Effector CD4-positive, alpha-beta T cell (primary cell): ENCODE data around the gene FASTK.
A peak's percentile ranks its signal among the peaks of the same experiment; 100 is the strongest.

ENCODE experiments used
- DNase-seq: peaks from one replicate; pipeline ENCODE4 v3.0.0-alpha.2; 2020

The FASTK gene

DNA sequence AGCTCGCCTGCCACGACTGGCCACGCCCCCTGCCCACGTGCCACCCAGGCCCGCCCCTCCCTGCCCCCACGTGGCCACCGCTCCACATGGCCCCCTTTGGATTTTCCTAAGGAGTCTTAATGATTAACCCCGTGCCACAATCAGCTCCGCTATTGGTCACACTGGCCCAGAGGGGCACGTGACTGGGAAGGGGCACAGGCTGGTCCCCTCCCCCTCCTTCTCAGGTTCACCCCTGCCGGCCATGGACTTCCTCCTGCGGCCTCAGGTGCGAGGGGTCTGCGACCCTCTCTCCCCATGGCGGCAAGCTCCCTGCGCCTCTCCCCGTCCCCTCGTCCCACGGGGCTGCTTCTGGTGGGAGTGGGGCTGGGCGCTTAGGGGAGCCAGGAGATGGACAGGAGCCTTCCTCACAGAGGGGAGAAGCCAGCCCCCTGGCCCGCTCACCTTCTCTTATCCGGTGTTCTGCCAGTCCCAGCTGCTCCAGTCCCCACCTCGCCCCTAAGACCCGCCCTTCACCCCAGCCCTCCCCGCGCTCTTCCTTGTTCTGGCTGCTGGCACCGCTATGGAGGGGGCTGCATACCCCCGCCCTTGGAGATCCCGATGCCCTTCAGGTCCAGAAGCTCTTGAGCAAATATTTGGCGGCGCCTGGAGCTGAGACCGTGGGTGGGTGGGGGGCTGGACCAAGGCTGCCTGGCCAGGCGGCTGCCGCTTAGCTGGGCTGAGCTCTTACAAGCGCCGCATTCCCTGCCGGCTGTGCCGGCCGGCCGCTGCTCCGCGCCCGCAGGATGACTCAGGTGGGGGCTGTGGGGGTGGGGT lies 18.0 kb downstream of the FASTK start:
- DNase-seq, result no peak

DNA sequence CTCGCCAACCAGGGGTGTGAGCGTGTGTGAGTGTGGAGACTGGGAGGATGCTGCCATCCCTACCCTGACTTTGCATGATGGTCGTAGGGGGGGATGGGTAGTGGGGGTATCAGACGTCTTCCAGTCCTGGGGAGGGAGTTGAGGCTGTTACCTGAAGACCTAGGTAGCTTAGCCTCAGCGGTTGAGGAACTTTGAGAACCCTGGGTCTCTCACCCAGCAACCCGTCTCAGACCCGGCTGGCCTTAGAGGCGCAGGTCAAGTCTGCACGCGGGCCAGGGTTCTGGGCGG lies 18.6 kb downstream of the FASTK start:
- DNase-seq, result no peak

- no peak for DNase-seq
Measured at GRCh38 chr7:151061213-151062110, 19.1 kb downstream of the FASTK start.

DNA sequence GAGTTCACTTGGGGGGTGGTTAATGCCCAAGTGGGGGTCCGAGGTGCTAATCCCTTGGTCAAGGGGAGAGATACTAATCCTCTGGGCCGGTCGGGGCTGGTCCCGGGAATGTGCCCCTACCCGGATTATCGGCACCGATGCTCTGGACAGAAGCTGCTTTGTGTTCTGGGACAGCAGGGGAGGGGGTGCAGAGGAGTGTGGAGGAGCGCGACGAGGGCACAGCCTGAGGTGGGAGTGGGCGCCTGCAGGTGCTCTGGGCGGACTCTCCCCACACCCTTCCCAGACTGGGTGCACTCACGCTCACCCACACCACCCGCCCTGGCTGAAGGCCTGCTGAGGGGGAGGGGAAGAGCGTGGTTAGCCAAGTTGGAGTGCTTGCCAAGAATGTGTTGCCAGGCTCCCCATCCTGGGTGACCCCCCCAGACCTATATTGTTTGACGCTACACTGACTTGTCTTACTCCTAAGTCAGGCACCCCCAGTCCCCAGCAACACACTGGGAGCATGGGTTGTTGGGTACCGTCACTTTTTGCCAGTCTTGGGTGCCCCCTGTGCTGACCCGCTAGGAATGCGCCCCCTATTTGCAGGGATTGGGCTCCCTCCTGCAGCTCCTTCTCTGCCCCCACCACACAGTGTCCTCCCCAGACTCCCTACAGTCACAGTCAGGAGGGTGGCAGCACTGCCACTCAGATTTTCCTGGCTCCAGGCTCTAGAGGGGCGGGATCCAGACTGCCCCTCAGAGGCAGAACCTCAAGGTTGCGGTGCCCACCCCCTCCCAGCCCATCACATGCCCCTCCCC lies 20.0 kb downstream of the FASTK start:
- DNase-seq, result no peak

DNA sequence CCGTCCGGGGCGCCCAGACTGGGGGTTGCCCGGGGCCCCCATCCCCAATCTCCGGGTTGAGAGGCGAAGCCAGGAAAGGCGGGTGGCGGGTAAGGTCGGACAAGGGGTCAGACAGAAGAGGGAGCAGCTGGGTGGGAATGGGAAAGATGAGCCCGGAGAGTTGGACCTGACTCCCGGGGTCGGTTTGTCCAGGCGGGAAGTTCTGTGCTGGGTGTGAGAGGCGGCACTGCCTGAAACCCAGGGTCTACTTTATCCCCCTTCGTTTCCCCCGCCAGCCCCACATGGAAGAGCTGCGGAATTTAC lies 20.5 kb downstream of the FASTK start:
- no peak for DNase-seq

GRCh38 chr7:151059367-151060112 lies 21.1 kb downstream of the FASTK start, which contains the start of gene SLC4A2:
SLC4A2 (plus strand) TSS chr7:151059589; CDS start chr7:151061988, 2,399 bp downstream.
- peak; percentile 48 for DNase-seq

DNA sequence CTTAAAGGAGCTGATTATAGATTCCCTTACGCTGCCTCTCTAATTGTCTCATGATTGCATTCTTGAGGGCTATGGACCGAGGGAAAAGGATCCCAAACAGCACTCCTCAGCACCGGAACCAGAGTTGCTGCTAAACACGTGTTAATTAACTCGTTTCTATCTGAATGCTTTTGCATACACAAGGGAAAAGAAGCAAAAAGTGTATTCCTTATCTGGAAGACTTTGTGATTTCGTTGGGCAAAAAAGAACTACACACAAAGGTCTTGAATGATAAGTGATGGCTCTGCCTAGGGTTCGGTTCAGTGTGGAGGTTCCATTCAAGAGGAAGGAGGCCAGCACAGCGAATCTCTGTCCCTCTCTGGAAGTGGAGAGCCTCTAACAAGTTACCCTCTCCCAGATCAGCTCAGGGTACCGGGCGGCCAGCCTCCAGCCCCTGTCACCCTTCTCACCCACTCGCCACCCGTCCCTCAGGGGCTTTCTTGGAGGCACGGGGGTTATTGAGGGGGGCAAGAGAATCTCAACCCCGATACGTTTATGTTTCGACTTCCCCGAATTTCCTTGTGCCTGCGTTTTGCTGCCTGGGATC lies 21.7 kb downstream of the FASTK start:
- no peak for DNase-seq

DNA sequence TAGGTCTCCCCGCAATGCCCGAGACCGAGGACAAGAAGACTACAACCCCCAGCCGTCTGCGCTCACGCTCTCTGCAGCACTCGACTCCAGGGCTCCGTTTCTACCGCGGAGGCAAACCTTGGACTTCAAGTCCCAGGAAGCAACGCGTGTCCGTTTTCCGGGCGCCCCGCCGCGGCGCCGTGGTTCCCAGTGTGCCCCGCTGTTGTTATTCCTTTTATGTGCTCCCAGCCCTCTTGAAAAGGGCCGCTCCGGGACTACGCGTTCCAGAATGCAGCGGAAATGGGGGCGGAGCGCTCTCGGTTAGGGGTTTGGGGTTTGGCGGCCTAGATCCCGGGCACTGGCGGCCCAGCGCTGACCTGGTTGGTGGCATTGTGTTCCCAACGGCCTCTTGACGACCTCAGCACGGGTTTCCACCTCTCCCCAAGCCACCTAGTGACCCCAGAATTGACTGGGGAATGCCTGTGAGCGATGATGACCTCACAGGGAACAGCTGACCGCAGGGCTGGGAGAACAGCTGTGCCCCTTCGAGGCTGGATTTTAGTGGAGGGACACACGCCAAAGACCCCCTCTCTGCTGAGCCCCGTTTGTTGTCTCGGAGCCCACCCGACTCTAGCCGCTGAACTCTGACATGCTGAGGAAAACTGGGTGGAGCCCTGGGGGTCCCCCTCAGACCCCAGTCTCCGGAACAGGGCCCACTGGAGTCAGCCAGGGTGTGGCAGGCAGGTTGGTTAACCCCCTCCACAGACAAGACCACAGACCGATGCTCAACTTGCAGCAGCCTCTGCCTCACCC lies 22.4 kb downstream of the FASTK start:
- peak; percentile 97 for DNase-seq

GRCh38 chr7:151057506-151057988 lies 23.1 kb downstream of the FASTK start, which contains the start of gene CDK5:
CDK5 (minus strand) TSS chr7:151057897; CDS start chr7:151057848, 49 bp downstream.
- no peak for DNase-seq

DNA sequence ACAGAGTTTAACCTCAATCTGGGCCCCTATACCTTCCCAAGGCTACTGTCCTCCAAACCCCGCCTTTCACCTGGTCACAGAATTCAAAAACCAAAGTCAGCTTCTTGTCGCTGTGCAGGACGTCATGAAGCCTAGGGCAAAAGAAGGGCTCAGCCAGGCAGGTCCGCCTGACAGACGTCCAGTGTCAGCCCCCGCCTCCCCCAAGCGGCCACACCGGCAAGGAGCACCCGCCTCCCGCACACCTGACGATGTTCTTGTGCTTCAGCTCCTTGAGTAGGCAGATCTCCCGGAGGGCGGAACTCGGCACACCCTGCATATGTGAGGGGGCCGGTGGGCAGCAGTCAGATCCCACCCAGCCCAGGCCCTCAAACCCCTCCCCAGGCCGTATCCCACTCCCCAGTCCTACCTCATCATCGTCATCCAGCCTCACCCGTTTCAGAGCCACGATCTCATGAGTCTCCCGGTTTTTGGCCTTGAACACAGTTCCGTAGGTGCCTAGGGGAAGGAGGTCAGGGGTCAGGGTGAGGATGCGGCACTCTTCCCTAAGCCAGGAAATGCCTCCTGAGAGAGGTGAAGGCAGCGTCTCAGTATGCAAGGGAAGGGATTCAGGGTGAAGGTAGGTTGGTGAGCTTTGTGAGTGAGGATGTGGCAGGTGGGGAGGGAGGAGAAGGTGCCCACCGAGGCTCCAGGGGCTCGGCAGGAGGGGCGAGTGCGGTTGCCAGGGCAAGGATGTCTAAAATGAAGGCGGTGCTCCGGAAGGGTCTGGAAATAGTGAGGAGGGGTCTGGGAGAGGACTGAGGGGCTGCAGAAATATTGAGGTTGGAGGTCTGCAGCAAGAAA lies 23.7 kb downstream of the FASTK start:
- no peak for DNase-seq

DNA sequence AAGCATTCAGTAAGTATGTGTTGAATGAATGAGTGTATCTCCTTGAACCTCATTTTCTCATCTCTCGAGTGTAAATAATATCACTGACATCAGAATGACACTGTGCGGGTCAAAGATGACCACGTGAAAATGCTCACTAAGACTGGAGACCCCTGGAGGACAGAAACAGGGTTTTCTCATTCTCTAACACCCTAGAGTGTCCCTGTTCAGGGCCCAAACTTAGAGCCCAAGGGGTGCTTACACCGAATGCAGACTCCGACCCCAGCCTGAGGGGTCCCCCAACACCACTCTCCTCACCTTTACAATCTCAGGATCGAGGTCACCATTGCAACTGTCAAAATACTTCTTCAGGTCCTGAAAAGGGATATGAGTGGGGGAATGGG lies 24.3 kb downstream of the FASTK start:
- DNase-seq, result no peak

- DNase-seq, result no peak
Measured at GRCh38 chr7:151053751-151054150, 26.9 kb downstream of the FASTK start.

GRCh38 chr7:151053096-151053495 lies 27.5 kb downstream of the FASTK start:
- DNase-seq, result no peak

GRCh38 chr7:151051108-151051507 lies 29.5 kb downstream of the FASTK start:
- peak; percentile 39 for DNase-seq

- no peak for DNase-seq
Measured at GRCh38 chr7:151048911-151049463, 31.6 kb downstream of the FASTK start.

- DNase-seq, result no peak
Measured at GRCh38 chr7:151047976-151048815, 32.4 kb downstream of the FASTK start, which contains the start of gene ASIC3. ASIC3 (plus strand) TSS chr7:151048531; CDS start chr7:151048886, 355 bp downstream.

- no peak for DNase-seq
Measured at GRCh38 chr7:151046603-151047573, 33.7 kb downstream of the FASTK start.
